Measurements from ENCODE around the gene RNPEPL1.

DNA sequence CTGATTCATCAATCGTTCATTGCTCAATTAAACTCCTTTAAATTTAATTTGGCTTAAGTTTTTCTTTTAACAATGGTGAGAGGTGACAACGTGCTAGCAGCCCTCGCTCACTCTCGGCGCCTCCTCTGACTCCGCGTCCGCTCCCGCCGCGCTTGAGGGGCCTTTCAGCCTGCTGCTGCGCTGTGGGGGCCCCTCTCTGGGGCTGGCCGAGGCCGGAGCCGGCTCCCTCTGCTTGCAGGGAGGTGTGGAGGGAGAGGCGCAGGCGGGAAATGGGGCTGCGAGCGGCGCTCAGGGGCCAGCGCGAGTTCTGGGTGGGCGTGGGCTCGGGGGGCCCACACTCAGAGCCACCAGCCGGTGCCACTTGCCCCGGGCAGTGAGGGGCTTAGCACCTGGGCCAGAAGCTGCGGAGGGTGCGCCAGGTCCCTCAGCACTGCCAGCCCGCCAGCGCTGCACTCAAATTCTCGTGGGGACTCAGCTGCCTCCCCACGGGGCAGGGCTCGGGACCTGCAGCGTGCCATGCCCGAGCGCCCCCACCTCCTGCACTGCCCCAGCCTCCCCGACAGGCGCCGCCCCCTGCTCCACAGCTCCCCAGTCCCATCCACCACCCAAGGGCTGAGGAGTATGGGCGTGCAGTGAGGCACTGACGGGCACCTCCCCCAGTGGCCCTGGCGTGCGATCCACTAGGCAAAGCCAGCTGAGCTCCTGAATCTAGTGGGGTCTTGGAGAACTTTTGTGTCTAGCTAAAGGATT is 30.1 kb upstream of the RNPEPL1 start:
- TF ChIP-seq POLR2A (IDR thresholded peaks at IDR 0.05; ENCODE audit: low read depth, low read length) (no peak), SPI1 (IDR thresholded peaks at IDR 0.05; ENCODE audit: low read depth, low read length) (no peak), POLR2AphosphoS5 (IDR thresholded peaks at IDR 0.05; ENCODE audit: low read depth, low read length) (no peak), TAF1 (IDR thresholded peaks at IDR 0.05; ENCODE audit: low read depth, low read length) (no peak), POU2F2 (IDR thresholded peaks at IDR 0.05; ENCODE audit: low read depth, low read length) (no peak), PAX5 (IDR thresholded peaks at IDR 0.05; ENCODE audit: insufficient read depth, low read length, severe bottlenecking) (no peak)
